GM12891 (cell line): ENCODE measurements around the gene PTPRT.

Experiments
- POLR2A ChIP-seq: IDR thresholded peaks from 2 replicates; pipeline ENCODE4 v1.6.1; 2011; ENCODE audit warnings: low read depth, low read length, control low read depth
- POLR2AphosphoS5 ChIP-seq: IDR thresholded peaks from 2 replicates; pipeline ENCODE4 v1.6.1; 2011; ENCODE audit warnings: low read depth, low read length, control low read depth

GRCh38 chr20:42628683-42629082 lies 561.0 kb downstream of the PTPRT start:
- TF ChIP-seq POLR2A (no peak), POLR2AphosphoS5 (no peak)
